Caco-2 (cell line): Measurements from ENCODE around the gene KIF19. TPM values are rescaled to one million over a fixed set of nuclear protein-coding genes. Genes with fewer than 3 reads are reported as not detected.

Experiments used
- BruUV-seq: library from RNA; stranded (reverse); fragments of 400-500 nt; replicated peaks from 2 replicates; lab custom pipeline; 2021; lab: Mats Ljungman, UMichigan
- CTCF ChIA-PET: fragments of 300-600 bp; sonication (Branson Sonifier 250); formaldehyde crosslinking; loops from one replicate; lab custom pipeline; 2022; ENCODE audit warnings: antibody characterized with exemption; lab: Charles Lee
- POLR2A ChIA-PET: fragments of 300-600 bp; sonication (Branson Sonifier 250); formaldehyde crosslinking; loops from one replicate; lab custom pipeline; 2022; ENCODE audit warnings: antibody characterized with exemption; lab: Charles Lee
- DNase-seq, 2 experiments: peaks; one replicate each; pipeline versions ENCODE4 v3.0.0 to v3.0.0-alpha.2; 2020 to 2022
- H3K27me3 ChIP-seq: replicated peaks from 2 replicates; pipeline ENCODE4 v1.6.0; 2011; ENCODE audit warnings: low read length; ENCODE audit not compliant: control insufficient read depth, insufficient read depth
- H3K36me3 ChIP-seq: 2 replicates; pipeline ENCODE4 v1.5.1; 2011; ENCODE audit warnings: low read length; ENCODE audit not compliant: control insufficient read depth, insufficient read depth
- H3K4me1 ChIP-seq: fragments of 250-450 bp; sonication (Bioruptor Pico); 2 replicates; pipeline ENCODE4 v1.5.1; 2020; ENCODE audit warnings: mild to moderate bottlenecking
- H3K4me3 ChIP-seq: 2 replicates; pipeline ENCODE4 v1.5.1; 2011; ENCODE audit warnings: low read depth, mild to moderate bottlenecking, control low read depth, low read length
- H3K9me3 ChIP-seq: fragments of 250-450 bp; sonication (Bioruptor Pico); 2 replicates; pipeline ENCODE4 v1.5.1; 2020; ENCODE audit warnings: mild to moderate bottlenecking, moderate library complexity
- H3K27ac Mint-ChIP-seq: one replicate; pipeline ENCODE4 v1.8.0; 2022; ENCODE audit warnings: mixed read lengths; ENCODE audit not compliant: unreplicated experiment
- H3K27me3 Mint-ChIP-seq: one replicate; pipeline ENCODE4 v1.8.0; 2022; ENCODE audit warnings: mixed read lengths; ENCODE audit not compliant: insufficient read depth, unreplicated experiment
- H3K36me3 Mint-ChIP-seq: one replicate; pipeline ENCODE4 v1.8.0; 2022; ENCODE audit warnings: mild to moderate bottlenecking, mixed read lengths; ENCODE audit not compliant: insufficient read depth, unreplicated experiment
- H3K4me1 Mint-ChIP-seq: one replicate; pipeline ENCODE4 v1.8.0; 2022; ENCODE audit warnings: low read depth, mixed read lengths; ENCODE audit not compliant: unreplicated experiment
- H3K4me3 Mint-ChIP-seq: one replicate; pipeline ENCODE4 v1.8.0; 2022; ENCODE audit warnings: mild to moderate bottlenecking, moderate library complexity, mixed read lengths; ENCODE audit not compliant: unreplicated experiment
- H3K9me3 Mint-ChIP-seq: one replicate; pipeline ENCODE4 v1.8.0; 2022; ENCODE audit warnings: mixed read lengths; ENCODE audit not compliant: unreplicated experiment
- CTCF ChIP-seq, 2 experiments: fragments of 200-600 bp in 1 of 2; IDR thresholded peaks; 1 replicate in 1 of 2; 2 replicates in 1 of 2; pipeline versions ENCODE4 v1.5.1 to v1.8.0; 2011 to 2022; ENCODE audit warnings: antibody characterized with exemption in 1 of 2, control low read depth in 1 of 2, inconsistent platforms in 1 of 2, low read depth in 1 of 2, low read length in 1 of 2, mild to moderate bottlenecking in 1 of 2, moderate library complexity in 1 of 2; ENCODE audit not compliant: insufficient read depth in 1 of 2, severe bottlenecking in 1 of 2, unreplicated experiment in 1 of 2
- intact Hi-C: fragments of 100-400 bp; cut with micrococcal nuclease; formaldehyde crosslinking; loops from one replicate; pipeline ENCODE4 v1.10.0; 2022; ENCODE audit not compliant: unreplicated experiment
- total RNA-seq: library from RNA; stranded (reverse); gene quantifications from 2 replicates; pipeline ENCODE4 v1.2.3, GENCODE V29; 2022

The KIF19 gene
- total RNA-seq, 1 experiment from 2014 or later: not detected

GRCh38 chr17:74369665-74370490 is 43.9 kb downstream of the KIF19 start:
- CTCF ChIA-PET: interaction anchor here (0.8 to 3.6 kb wide), 5 partner anchors 10 to 88 kb away, joined by 3 to 33 read pairs (median 18); no protein-coding TSS in a partner anchor
- H3K9me3 Mint-ChIP-seq: no peaks in the 10 kb centered on the region
- Histone ChIP-seq H3K27me3 (no peaks in the 10 kb centered on the region), H3K9me3 (no peaks in the 10 kb centered on the region), H3K36me3 (no peaks in the 10 kb centered on the region), H3K4me1 (peaks cover 18% of the 10 kb centered on the region), H3K4me3 (no peak overlapping the region)
- H3K4me3 Mint-ChIP-seq: no peak overlapping the region
- DNase-seq: no peak
- peaks cover 5% of the 10 kb centered on the region for H3K4me1 Mint-ChIP-seq
- no TSS peak for BruUV-seq
- no peak overlapping the region for H3K27ac Mint-ChIP-seq
- no peak for TF ChIP-seq CTCF (IDR thresholded peaks at IDR 0.05; ENCODE audit: insufficient read depth in 1 of 2, low read depth in 1 of 2, low read length in 1 of 2, severe bottlenecking in 1 of 2, unreplicated experiment in 1 of 2)
- intact Hi-C loops: loop anchor here (5.0 to 10.0 kb wide), 2 partner anchors 155 to 162 kb away; partner anchors contain the start of genes CD300LB and TTYH2
- no peaks in the 10 kb centered on the region for H3K36me3 Mint-ChIP-seq
- POLR2A ChIA-PET: no interaction called here
- no peaks in the 10 kb centered on the region for H3K27me3 Mint-ChIP-seq

GRCh38 chr17:74371653-74372147 is 45.7 kb downstream of the KIF19 start:
- peaks cover 5% of the 10 kb centered on the region for H3K4me1 Mint-ChIP-seq
- TF ChIP-seq CTCF (IDR thresholded peaks at IDR 0.05; ENCODE audit: insufficient read depth in 1 of 2, low read depth in 1 of 2, low read length in 1 of 2, severe bottlenecking in 1 of 2, unreplicated experiment in 1 of 2): no peak
- no peak overlapping the region for H3K27ac Mint-ChIP-seq
- no peaks in the 10 kb centered on the region for H3K36me3 Mint-ChIP-seq
- H3K4me3 Mint-ChIP-seq: no peak overlapping the region
- no peaks in the 10 kb centered on the region for H3K27me3 Mint-ChIP-seq
- no peak overlapping the region for H3K4me3 ChIP-seq
- ChIA-PET POLR2A (no interaction called here), CTCF (interaction anchor here (1.3 kb wide), 1 partner anchor 79 kb away, joined by 3 read pairs; no protein-coding TSS in a partner anchor)
- peaks cover 18% of the 10 kb centered on the region for H3K4me1 ChIP-seq
- no TSS peak for BruUV-seq
- no peaks in the 10 kb centered on the region for H3K9me3 Mint-ChIP-seq
- H3K36me3 ChIP-seq: no peaks in the 10 kb centered on the region
- H3K9me3 ChIP-seq: no peaks in the 10 kb centered on the region
- H3K27me3 ChIP-seq: no peaks in the 10 kb centered on the region
- no peak for DNase-seq
- intact Hi-C loops: no loop called here

- no peak for TF ChIP-seq CTCF (IDR thresholded peaks at IDR 0.05; ENCODE audit: insufficient read depth in 1 of 2, low read depth in 1 of 2, low read length in 1 of 2, severe bottlenecking in 1 of 2, unreplicated experiment in 1 of 2)
- H3K9me3 Mint-ChIP-seq: no peaks in the 10 kb centered on the region
- H3K4me3 Mint-ChIP-seq: no peak overlapping the region
- H3K27me3 Mint-ChIP-seq: no peaks in the 10 kb centered on the region
- Histone ChIP-seq H3K9me3 (no peaks in the 10 kb centered on the region), H3K4me3 (no peak overlapping the region), H3K27me3 (no peaks in the 10 kb centered on the region), H3K36me3 (no peaks in the 10 kb centered on the region), H3K4me1 (peaks cover 18% of the 10 kb centered on the region)
- H3K27ac Mint-ChIP-seq: peak overlapping the region; percentile 22
- peaks cover 5% of the 10 kb centered on the region for H3K4me1 Mint-ChIP-seq
- no peak for DNase-seq
- H3K36me3 Mint-ChIP-seq: no peaks in the 10 kb centered on the region
- BruUV-seq: no TSS peak
- CTCF ChIA-PET: no interaction called here
- POLR2A ChIA-PET: no interaction called here
- intact Hi-C loops: no loop called here
Measured at GRCh38 chr17:74372426-74372825, 46.4 kb downstream of the KIF19 start.
